Smooth muscle cell (in vitro differentiated cells): ENCODE results near the gene COX6B2. TPM values are rescaled to one million over a fixed set of nuclear protein-coding genes. Genes with fewer than 3 reads are reported as not detected.

Experiments
- DNase-seq: peaks from one replicate; lab custom pipeline; 2025; ENCODE audit not compliant: unreplicated experiment; lab: John Stamatoyannopoulos, UW
- H2AFZ ChIP-seq: fragments of 200-600 bp; sonication (generic); 2 replicates; pipeline ENCODE4 v1.6.0; 2016; ENCODE audit warnings: antibody characterized with exemption, low read depth, mild to moderate bottlenecking
- H3F3A ChIP-seq: fragments of 200-600 bp; sonication (generic); 2 replicates; pipeline ENCODE4 v1.6.0; 2017; ENCODE audit warnings: antibody characterized with exemption, low read depth
- H3K27ac ChIP-seq: fragments of 200-600 bp; sonication (generic); 2 replicates; pipeline ENCODE4 v1.5.1; 2016; ENCODE audit warnings: low read depth, mild to moderate bottlenecking
- H3K27me3 ChIP-seq: fragments of 200-600 bp; sonication (generic); 2 replicates; pipeline ENCODE4 v1.6.1; 2016; ENCODE audit warnings: low read depth, mild to moderate bottlenecking
- H3K36me3 ChIP-seq: fragments of 200-600 bp; sonication (generic); 2 replicates; pipeline ENCODE4 v1.5.1; 2016; ENCODE audit warnings: low read depth
- H3K4me1 ChIP-seq: fragments of 200-600 bp; sonication (generic); 2 replicates; pipeline ENCODE4 v1.5.1; 2016; ENCODE audit warnings: low read depth
- H3K4me2 ChIP-seq: fragments of 200-600 bp; sonication (generic); 2 replicates; pipeline ENCODE4 v1.6.0; 2016; ENCODE audit warnings: mild to moderate bottlenecking
- H3K4me3 ChIP-seq: fragments of 200-600 bp; sonication (generic); 2 replicates; pipeline ENCODE4 v1.5.1; 2016; ENCODE audit warnings: mild to moderate bottlenecking
- H3K79me2 ChIP-seq: fragments of 200-600 bp; sonication (generic); 2 replicates; pipeline ENCODE4 v1.6.0; 2016; ENCODE audit warnings: low read depth, mild to moderate bottlenecking
- H3K9ac ChIP-seq: fragments of 200-600 bp; sonication (generic); 2 replicates; pipeline ENCODE4 v1.6.0; 2016; ENCODE audit warnings: low read depth
- H3K9me3 ChIP-seq: fragments of 200-600 bp; sonication (generic); replicated peaks from 2 replicates; pipeline ENCODE4 v1.5.1; 2016; ENCODE audit warnings: low read depth
- H4K20me1 ChIP-seq: fragments of 200-600 bp; sonication (generic); 2 replicates; pipeline ENCODE4 v1.6.0; 2016; ENCODE audit warnings: low read depth
- WGBS: methylation state at CpG from one replicate; pipeline ENCODE4 v1.1.7; 2016; ENCODE audit warnings: low lambda C conversion rate; 5-methylcytosine and 5-hydroxymethylcytosine counted together
- polyA plus RNA-seq: library from polyadenylated mRNA; unstranded; fragments of >200 nt; fragmentation: Nextera tagmentation; extraction: Ambion mirVana; gene quantifications from 2 replicates; pipeline ENCODE4 v1.2.1, GENCODE V29; 2016
- total RNA-seq: library from RNA; depleted of rRNA; stranded (reverse); fragments of >200 nt; gene quantifications from 2 replicates; pipeline ENCODE4 v1.2.3, GENCODE V29; 2014
- TF ChIP-seq, protein P1 (sequence below): fragments of 200-600 bp; sonication (generic); IDR thresholded peaks from 2 replicates; pipeline ENCODE4 v1.5.1; 2017; ENCODE audit warnings: borderline replicate concordance, mild to moderate bottlenecking, antibody characterized with exemption; ENCODE audit not compliant: insufficient read depth, poor library complexity, severe bottlenecking

COX6B2 gene
- total and polyA plus RNA-seq, 2 experiments from 2014 or later, result 0.18 to 1.7 TPM

DNA sequence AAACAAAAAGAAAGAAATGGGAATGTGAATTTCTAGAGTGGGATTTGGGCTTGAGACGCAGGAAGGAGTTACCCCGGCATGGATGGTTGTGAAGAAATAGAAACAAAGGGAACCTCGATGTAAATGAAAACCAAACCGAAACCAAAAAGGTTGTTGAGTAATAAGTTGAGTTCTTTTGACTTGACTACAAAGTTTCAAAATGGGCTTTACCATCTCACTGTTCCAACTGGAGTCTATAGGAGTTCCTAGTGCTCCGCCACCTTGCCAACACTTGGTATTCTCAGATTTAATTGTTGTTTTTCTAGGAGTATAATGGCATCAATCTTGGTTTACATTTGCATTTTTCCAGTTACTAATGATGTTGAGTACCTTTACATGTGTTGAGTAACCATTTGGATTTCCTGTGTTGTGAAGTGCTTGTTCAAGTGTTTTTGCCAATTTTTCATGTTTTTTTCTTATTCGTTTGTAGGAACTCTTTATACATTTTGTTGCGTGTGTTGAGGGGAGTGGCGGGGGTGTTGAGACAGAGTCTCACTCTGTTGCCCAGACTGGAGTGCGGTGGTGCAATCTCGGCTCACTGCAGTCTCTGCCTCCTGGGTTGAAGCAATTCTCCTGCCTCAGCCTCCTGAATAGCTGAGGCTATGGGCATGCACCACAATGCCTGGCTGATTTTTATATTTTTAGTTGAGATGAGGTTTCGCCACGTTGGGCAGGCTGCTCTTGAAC lies 43.8 kb upstream of the COX6B2 start:
- Histone ChIP-seq H2AFZ (no peak overlapping the region), H3K9ac (no peak overlapping the region), H3K9me3 (no peaks in the 10 kb centered on the region), H4K20me1 (peaks cover 45% of the 10 kb centered on the region), H3K4me2 (no peak overlapping the region), H3K79me2 (peaks cover 2% of the 10 kb centered on the region), H3K36me3 (no peaks in the 10 kb centered on the region), H3K27ac (no peak overlapping the region), H3K27me3 (no peaks in the 10 kb centered on the region), H3K4me1 (no peaks in the 10 kb centered on the region), H3K4me3 (no peak overlapping the region), H3F3A (peaks cover 21% of the 10 kb centered on the region)
- TF ChIP-seq, protein P1, sequence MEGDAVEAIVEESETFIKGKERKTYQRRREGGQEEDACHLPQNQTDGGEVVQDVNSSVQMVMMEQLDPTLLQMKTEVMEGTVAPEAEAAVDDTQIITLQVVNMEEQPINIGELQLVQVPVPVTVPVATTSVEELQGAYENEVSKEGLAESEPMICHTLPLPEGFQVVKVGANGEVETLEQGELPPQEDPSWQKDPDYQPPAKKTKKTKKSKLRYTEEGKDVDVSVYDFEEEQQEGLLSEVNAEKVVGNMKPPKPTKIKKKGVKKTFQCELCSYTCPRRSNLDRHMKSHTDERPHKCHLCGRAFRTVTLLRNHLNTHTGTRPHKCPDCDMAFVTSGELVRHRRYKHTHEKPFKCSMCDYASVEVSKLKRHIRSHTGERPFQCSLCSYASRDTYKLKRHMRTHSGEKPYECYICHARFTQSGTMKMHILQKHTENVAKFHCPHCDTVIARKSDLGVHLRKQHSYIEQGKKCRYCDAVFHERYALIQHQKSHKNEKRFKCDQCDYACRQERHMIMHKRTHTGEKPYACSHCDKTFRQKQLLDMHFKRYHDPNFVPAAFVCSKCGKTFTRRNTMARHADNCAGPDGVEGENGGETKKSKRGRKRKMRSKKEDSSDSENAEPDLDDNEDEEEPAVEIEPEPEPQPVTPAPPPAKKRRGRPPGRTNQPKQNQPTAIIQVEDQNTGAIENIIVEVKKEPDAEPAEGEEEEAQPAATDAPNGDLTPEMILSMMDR, result no peak
- DNase-seq, result no peak
- WGBS, result 94% methylated on average over 12 of the region's 12 CpGs

DNA sequence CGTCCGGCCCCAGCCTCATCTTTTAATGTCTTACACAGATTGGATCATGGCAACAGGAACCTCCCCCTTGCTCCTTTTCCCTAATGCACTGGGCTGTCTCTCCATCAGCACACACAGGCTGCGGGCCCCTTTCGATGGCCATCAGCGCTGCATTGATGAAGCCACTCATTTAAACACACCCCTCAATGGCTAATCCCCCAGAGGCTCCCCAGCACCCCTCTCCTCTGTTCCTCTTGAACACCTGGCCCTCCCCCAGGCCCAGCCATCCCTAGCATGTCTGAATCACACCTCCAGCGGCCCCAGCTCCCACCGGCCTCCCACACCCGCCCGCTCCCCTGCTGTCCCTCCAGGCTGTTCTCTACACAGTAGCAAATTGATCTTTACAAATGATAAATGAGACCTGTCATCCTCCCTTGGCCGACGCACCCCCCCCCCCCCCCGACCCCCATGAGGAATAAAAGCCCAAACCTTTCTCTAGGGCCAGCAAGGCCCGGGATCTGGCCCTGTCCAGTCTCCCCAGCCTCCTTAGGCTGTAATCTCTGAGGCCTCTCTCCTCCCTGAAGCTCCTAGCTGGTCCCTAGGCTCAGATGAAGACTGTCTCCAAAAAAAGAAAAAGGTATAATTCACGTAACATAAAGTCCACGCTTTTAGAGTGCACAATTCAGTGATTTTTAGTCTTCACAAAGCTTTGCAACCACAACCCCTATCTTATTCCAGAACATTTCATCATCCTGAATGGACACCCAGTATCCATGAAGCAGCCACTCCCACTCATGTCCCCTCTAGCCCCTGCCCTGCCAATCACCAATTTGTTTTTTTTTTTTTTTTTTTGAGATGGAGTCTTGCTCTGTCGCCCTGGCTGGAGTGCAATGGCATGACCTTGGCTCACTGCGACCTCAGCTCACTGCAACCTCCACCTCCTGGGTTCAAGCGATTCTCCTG lies 38.6 kb upstream of the COX6B2 start:
- Histone ChIP-seq H3K79me2 (peaks cover 24% of the 10 kb centered on the region), H3K4me1 (peaks cover 4% of the 10 kb centered on the region), H4K20me1 (peaks cover 52% of the 10 kb centered on the region), H2AFZ (no peak overlapping the region), H3K4me2 (no peak overlapping the region), H3K4me3 (no peak overlapping the region), H3K27ac (no peak overlapping the region), H3F3A (no peaks in the 10 kb centered on the region), H3K9ac (no peak overlapping the region), H3K9me3 (no peaks in the 10 kb centered on the region), H3K27me3 (no peaks in the 10 kb centered on the region), H3K36me3 (no peaks in the 10 kb centered on the region)
- WGBS, result 55% methylated on average over 15 of the region's 18 CpGs
- TF ChIP-seq, protein P1, result no peak
- no peak for DNase-seq

DNA sequence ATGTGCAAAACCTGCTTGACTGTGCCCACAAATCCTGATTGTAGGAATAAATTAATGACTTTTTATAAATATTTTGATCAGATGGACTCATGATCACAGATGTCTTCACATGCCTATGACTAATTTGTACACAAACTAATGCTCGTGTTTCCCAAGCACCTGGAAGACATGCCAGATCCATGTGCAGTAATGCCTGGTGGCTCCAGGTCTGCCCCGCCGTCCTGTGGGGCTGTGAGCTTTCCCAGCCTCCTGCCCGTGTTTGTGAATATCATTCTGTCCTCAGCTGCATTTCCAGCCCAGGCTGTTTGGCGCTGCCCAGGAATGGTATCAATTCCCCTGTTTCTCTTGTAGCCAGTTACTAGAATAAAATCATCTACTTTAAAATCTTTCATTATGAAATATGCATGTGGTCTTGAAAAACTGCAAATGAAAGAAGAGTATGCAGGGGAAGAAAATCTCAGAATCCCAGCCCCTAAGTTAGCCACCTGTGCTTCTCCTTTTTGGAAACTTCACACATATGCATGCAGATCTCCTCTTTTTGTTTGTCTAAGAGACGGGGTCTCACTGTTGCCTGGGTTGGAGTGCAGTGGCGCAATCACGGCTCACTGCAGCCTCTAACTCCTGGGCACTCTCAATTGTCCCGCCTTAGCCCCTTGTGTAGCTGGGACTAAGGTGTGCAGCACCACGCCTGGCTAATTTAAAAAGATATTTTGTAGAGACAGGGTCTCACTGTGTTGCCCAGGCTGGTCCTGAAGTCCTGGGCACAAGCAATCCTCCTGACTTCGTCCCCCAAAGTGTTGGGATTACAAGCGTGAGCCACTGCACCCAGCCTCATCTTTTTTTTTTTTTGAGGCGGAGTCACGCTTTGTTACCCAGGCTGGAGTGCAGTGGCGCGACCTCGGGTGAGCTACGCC lies 37.4 kb upstream of the COX6B2 start:
- TF ChIP-seq, protein P1, result no peak
- H3K9me3 ChIP-seq, result no peaks in the 10 kb centered on the region
- H3K4me3 ChIP-seq, result no peak overlapping the region
- H3K79me2 ChIP-seq, result peaks cover 35% of the 10 kb centered on the region
- 61% methylated on average over 18 of the region's 18 CpGs for WGBS
- H3K4me1 ChIP-seq, result peaks cover 12% of the 10 kb centered on the region
- H3K4me2 ChIP-seq, result no peak overlapping the region
- H4K20me1 ChIP-seq, result peaks cover 64% of the 10 kb centered on the region
- no peak overlapping the region for H3K27ac ChIP-seq
- no peaks in the 10 kb centered on the region for H3K27me3 ChIP-seq
- no peak overlapping the region for H2AFZ ChIP-seq
- H3F3A ChIP-seq, result no peaks in the 10 kb centered on the region
- DNase-seq, result no peak
- no peaks in the 10 kb centered on the region for H3K36me3 ChIP-seq
- no peak overlapping the region for H3K9ac ChIP-seq
